ENCODE results near the gene BCL7B. TPM values are rescaled to one million over a fixed set of nuclear protein-coding genes. Genes with fewer than 3 reads are reported as not detected.
"Not testable (repeated sequence)": the region's sequence is repeated elsewhere in the genome, so short reads cannot be mapped to it uniquely, and the experiment has no call there.

Gene BCL7B
- total RNA-seq, 2 experiments from 2014 or later = 42.9 to 50.6 TPM

- POLR2A ChIA-PET = interaction anchor here (1.6 kb wide), 1 partner anchor 58 kb away, joined by 5 read pairs; no protein-coding TSS in a partner anchor
- intact Hi-C loops (cut with micrococcal nuclease) = no loop called here
- Mint-ChIP-seq H3K4me3 (no peak overlapping the region), H3K9me3 (no peaks in the 10 kb centered on the region), H3K27ac (no peak overlapping the region), H3K27me3 (no peaks in the 10 kb centered on the region), H3K4me1 (ENCODE audit: low read depth) (peaks cover 12% of the 10 kb centered on the region), H3K36me3 (ENCODE audit: low read depth) (peaks cover 53% of the 10 kb centered on the region)
- TF ChIP-seq CTCF (IDR thresholded peaks at IDR 0.05) = no peak
- CTCF ChIA-PET = interaction anchor here (1.0 kb wide), 1 partner anchor 13 kb away, joined by 3 read pairs; no protein-coding TSS in a partner anchor
- ATAC-seq (no peak), DNase-seq (no peak)
These were observed 49.9 kb downstream of the BCL7B start for GRCh38 chr7:73507556-73507955.

- Mint-ChIP-seq H3K27me3 (no peaks in the 10 kb centered on the region), H3K4me1 (ENCODE audit: low read depth) (peaks cover 5% of the 10 kb centered on the region), H3K4me3 (no peak overlapping the region), H3K27ac (no peak overlapping the region), H3K36me3 (ENCODE audit: low read depth) (peaks cover 50% of the 10 kb centered on the region), H3K9me3 (no peaks in the 10 kb centered on the region)
- CTCF ChIA-PET = interaction anchor here (0.9 to 1.4 kb wide), 2 partner anchors 31 to 53 kb away, joined by 3 to 4 read pairs; no protein-coding TSS in a partner anchor
- TF ChIP-seq CTCF (IDR thresholded peaks at IDR 0.05) = no peak
- ATAC-seq (no peak), DNase-seq (no peak)
- intact Hi-C loops (cut with micrococcal nuclease) = no loop called here
- POLR2A ChIA-PET = interaction anchor here (1.1 to 2.4 kb wide), 4 partner anchors 10 to 42 kb away, joined by 3 to 8 read pairs (median 4); no protein-coding TSS in a partner anchor
These were observed 52.6 kb downstream of the BCL7B start for GRCh38 chr7:73504920-73505319.

GRCh38 chr7:73504017-73504416 is 53.5 kb downstream of the BCL7B start:
- no peak overlapping the region for H3K27ac Mint-ChIP-seq
- H3K4me1 Mint-ChIP-seq (ENCODE audit: low read depth) = peaks cover 5% of the 10 kb centered on the region
- ATAC-seq (no peak), DNase-seq (no peak)
- ChIA-PET POLR2A (interaction anchor here (1.7 to 2.4 kb wide), 2 partner anchors 12 to 17 kb away, joined by 6 to 8 read pairs; no protein-coding TSS in a partner anchor), CTCF (interaction anchor here (1.2 to 1.4 kb wide), 2 partner anchors 24 to 53 kb away, joined by 3 read pairs; no protein-coding TSS in a partner anchor)
- H3K4me3 Mint-ChIP-seq = no peak overlapping the region
- peaks cover 56% of the 10 kb centered on the region for H3K36me3 Mint-ChIP-seq (ENCODE audit: low read depth)
- no peaks in the 10 kb centered on the region for H3K27me3 Mint-ChIP-seq
- TF ChIP-seq CTCF (IDR thresholded peaks at IDR 0.05) = no peak
- intact Hi-C loops (cut with micrococcal nuclease) = no loop called here
- no peaks in the 10 kb centered on the region for H3K9me3 Mint-ChIP-seq

- no peak for TF ChIP-seq CTCF (IDR thresholded peaks at IDR 0.05)
- no peaks in the 10 kb centered on the region for H3K9me3 Mint-ChIP-seq
- ChIA-PET CTCF (interaction anchor here (1.2 to 1.4 kb wide), 2 partner anchors 23 to 52 kb away, joined by 3 read pairs; no protein-coding TSS in a partner anchor), POLR2A (interaction anchor here (1.7 to 2.4 kb wide), 2 partner anchors 13 to 18 kb away, joined by 6 to 8 read pairs; no protein-coding TSS in a partner anchor)
- H3K4me1 Mint-ChIP-seq (ENCODE audit: low read depth) = peaks cover 5% of the 10 kb centered on the region
- ATAC-seq = no peak
- no peak overlapping the region for H3K4me3 Mint-ChIP-seq
- peaks cover 58% of the 10 kb centered on the region for H3K36me3 Mint-ChIP-seq (ENCODE audit: low read depth)
- no peak for DNase-seq
- H3K27me3 Mint-ChIP-seq = no peaks in the 10 kb centered on the region
- intact Hi-C loops (cut with micrococcal nuclease) = no loop called here
- no peak overlapping the region for H3K27ac Mint-ChIP-seq
These were observed 54.3 kb downstream of the BCL7B start for GRCh38 chr7:73503229-73503628.

- peaks cover 6% of the 10 kb centered on the region for H3K4me1 Mint-ChIP-seq (ENCODE audit: low read depth)
- no peak for TF ChIP-seq CTCF (IDR thresholded peaks at IDR 0.05)
- peaks cover 72% of the 10 kb centered on the region for H3K36me3 Mint-ChIP-seq (ENCODE audit: low read depth)
- no peak for ATAC-seq
- H3K27me3 Mint-ChIP-seq = no peaks in the 10 kb centered on the region
- ChIA-PET POLR2A (no interaction called here), CTCF (no interaction called here)
- no peak overlapping the region for H3K4me3 Mint-ChIP-seq
- intact Hi-C loops (cut with micrococcal nuclease) = no loop called here
- H3K27ac Mint-ChIP-seq = no peak overlapping the region
- H3K9me3 Mint-ChIP-seq = no peaks in the 10 kb centered on the region
- no peak for DNase-seq
These were observed 60.9 kb downstream of the BCL7B start for GRCh38 chr7:73496626-73497025.

- ATAC-seq; H3K27ac Mint-ChIP-seq; DNase-seq; CTCF ChIA-PET; H3K27me3 Mint-ChIP-seq; H3K4me1 Mint-ChIP-seq (ENCODE audit: low read depth); intact Hi-C loops (cut with micrococcal nuclease); POLR2A ChIA-PET; H3K4me3 Mint-ChIP-seq; H3K9me3 Mint-ChIP-seq: not testable (repeated sequence)
- H3K36me3 Mint-ChIP-seq (ENCODE audit: low read depth) = peaks cover 70% of the 10 kb centered on the region
These were observed 62.0 kb downstream of the BCL7B start for GRCh38 chr7:73495507-73495906.

All from activated CD8-positive, alpha-beta T cell treated with anti-CD3 and anti-CD28 coated beads for 36 hours (primary cell).